HepG2 (cell line): ENCODE measurements around the gene OGFR. TPM values are rescaled to one million over a fixed set of nuclear protein-coding genes. Genes with fewer than 3 reads are reported as not detected.

ENCODE experiments used
- GFI1 ChIP-seq: sonication (generic); formaldehyde crosslinking; IDR thresholded peaks from 2 replicates; pipeline ENCODE4 v1.5.0; 2020; ENCODE audit warnings: missing genetic modification reagents, mild to moderate bottlenecking, borderline replicate concordance
- HBP1 ChIP-seq: IDR thresholded peaks from 2 replicates; pipeline ENCODE4 v1.6.1; 2016; ENCODE audit warnings: low read depth, control low read depth
- HHEX ChIP-seq: IDR thresholded peaks from 2 replicates; pipeline ENCODE4 v1.6.1; 2016; ENCODE audit warnings: control low read depth
- NR3C1 ChIP-seq: sonication (generic); formaldehyde crosslinking; IDR thresholded peaks from 2 replicates; pipeline ENCODE4 v1.4.0; 2020; ENCODE audit warnings: missing genetic modification reagents
- SRF ChIP-seq: IDR thresholded peaks from 2 replicates; pipeline ENCODE4 v1.6.1; 2011; ENCODE audit warnings: mild to moderate bottlenecking, low read depth, low read length, moderate library complexity
- ZHX2 ChIP-seq, 2 experiments: sonication (generic) in 1 of 2; formaldehyde crosslinking in 1 of 2; IDR thresholded peaks; 2 replicates each; pipeline versions ENCODE4 v1.6.1 to v1.9.0; 2014 to 2022; ENCODE audit warnings: antibody characterized with exemption in 1 of 2, borderline replicate concordance in 1 of 2, inconsistent platforms in 1 of 2, low read depth in 1 of 2, missing genetic modification reagents in 1 of 2
- ZNF577 ChIP-seq: sonication (generic); formaldehyde crosslinking; IDR thresholded peaks from 2 replicates; pipeline ENCODE4 v1.4.0; 2020; ENCODE audit warnings: mild to moderate bottlenecking, low read depth, missing genetic modification reagents, borderline replicate concordance
- polyA plus RNA-seq, 8 experiments: library from polyadenylated mRNA; depleted of rRNA in 3 of 8; stranded (reverse) in 7 of 8; unstranded in 1 of 8; fragments of >200 nt; fragmentation: Illumina TruSeq in 4 of 8; extraction: Trizol in 4 of 8; gene quantifications; 2 replicates each; pipeline versions ENCODE4 v1.2.1 to v1.2.3, GENCODE V29; 2011 to 2016; ENCODE audit warnings: low read depth in 4 of 8, missing spikeins in 1 of 8, mixed read lengths in 1 of 8; ENCODE audit not compliant: insufficient read depth in 1 of 8
- total RNA-seq, 5 experiments: library from RNA; depleted of rRNA; stranded (reverse); fragments of >200 nt; fragmentation: Illumina TruSeq; extraction: Trizol; gene quantifications; 2 replicates each; pipeline ENCODE4 v1.2.3, GENCODE V29; 2016; ENCODE audit warnings: low read depth in 1 of 5
- TF ChIP-seq, protein P1 (sequence below): sonication (generic); formaldehyde crosslinking; IDR thresholded peaks from 2 replicates; pipeline ENCODE4 v1.4.0; 2020; ENCODE audit warnings: missing genetic modification reagents
- TF ChIP-seq, protein P2 (sequence below): IDR thresholded peaks from 2 replicates; pipeline ENCODE4 v1.6.1; 2018; ENCODE audit warnings: missing genetic modification reagents
- TF ChIP-seq, protein P3 (sequence below): sonication (generic); formaldehyde crosslinking; IDR thresholded peaks from 2 replicates; pipeline ENCODE4 v1.8.0; 2022; ENCODE audit warnings: mild to moderate bottlenecking, missing genetic modification reagents; ENCODE audit not compliant: insufficient replicate concordance
- TF ChIP-seq, protein P4 (sequence below): sonication (generic); formaldehyde crosslinking; IDR thresholded peaks from 2 replicates; pipeline ENCODE4 v1.5.0; 2020; ENCODE audit warnings: mild to moderate bottlenecking, missing genetic modification reagents

OGFR gene
- total and polyA plus RNA-seq, 2 of the 13 experiments (the other 11 are each of a cell fraction or from before 2014, with no cell fraction given), result 47.7 to 81.8 TPM

GRCh38 chr20:62791301-62792181 is 13.1 kb upstream of the OGFR start (continued):
- TF ChIP-seq ZHX2 (IDR thresholded peaks at IDR 0.05; ENCODE audit: low read depth) (peak; percentile 64; the same call in 1 of the 2 replicates), ZHX2 (CRISPR knock-in tag; IDR thresholded peaks at IDR 0.05; ENCODE audit: borderline replicate concordance) (no peak), NR3C1 (CRISPR knock-in tag) (no peak), GFI1 (CRISPR knock-in tag) (no peak), HBP1 (no peak; the same call in 1 of the 2 replicates), SRF (0 out of 2 replicates have a peak, but pooled peaks have one; percentile 30), ZNF577 (CRISPR knock-in tag) (no peak), HHEX (CRISPR knock-in tag) (no peak)
- TF ChIP-seq, protein P1, sequence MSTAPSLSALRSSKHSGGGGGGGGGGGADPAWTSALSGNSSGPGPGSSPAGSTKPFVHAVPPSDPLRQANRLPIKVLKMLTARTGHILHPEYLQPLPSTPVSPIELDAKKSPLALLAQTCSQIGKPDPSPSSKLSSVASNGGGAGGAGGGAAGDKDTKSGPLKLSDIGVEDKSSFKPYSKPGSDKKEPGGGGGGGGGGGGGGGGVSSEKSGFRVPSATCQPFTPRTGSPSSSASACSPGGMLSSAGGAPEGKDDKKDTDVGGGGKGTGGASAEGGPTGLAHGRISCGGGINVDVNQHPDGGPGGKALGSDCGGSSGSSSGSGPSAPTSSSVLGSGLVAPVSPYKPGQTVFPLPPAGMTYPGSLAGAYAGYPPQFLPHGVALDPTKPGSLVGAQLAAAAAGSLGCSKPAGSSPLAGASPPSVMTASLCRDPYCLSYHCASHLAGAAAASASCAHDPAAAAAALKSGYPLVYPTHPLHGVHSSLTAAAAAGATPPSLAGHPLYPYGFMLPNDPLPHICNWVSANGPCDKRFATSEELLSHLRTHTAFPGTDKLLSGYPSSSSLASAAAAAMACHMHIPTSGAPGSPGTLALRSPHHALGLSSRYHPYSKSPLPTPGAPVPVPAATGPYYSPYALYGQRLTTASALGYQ (CRISPR knock-in tag), result no peak; the same call in 1 of the 2 replicates
- TF ChIP-seq, protein P2, sequence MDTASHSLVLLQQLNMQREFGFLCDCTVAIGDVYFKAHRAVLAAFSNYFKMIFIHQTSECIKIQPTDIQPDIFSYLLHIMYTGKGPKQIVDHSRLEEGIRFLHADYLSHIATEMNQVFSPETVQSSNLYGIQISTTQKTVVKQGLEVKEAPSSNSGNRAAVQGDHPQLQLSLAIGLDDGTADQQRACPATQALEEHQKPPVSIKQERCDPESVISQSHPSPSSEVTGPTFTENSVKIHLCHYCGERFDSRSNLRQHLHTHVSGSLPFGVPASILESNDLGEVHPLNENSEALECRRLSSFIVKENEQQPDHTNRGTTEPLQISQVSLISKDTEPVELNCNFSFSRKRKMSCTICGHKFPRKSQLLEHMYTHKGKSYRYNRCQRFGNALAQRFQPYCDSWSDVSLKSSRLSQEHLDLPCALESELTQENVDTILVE (CRISPR knock-in tag), result peak; percentile 68; the same call in 1 of the 2 replicates
- TF ChIP-seq, protein P3, sequence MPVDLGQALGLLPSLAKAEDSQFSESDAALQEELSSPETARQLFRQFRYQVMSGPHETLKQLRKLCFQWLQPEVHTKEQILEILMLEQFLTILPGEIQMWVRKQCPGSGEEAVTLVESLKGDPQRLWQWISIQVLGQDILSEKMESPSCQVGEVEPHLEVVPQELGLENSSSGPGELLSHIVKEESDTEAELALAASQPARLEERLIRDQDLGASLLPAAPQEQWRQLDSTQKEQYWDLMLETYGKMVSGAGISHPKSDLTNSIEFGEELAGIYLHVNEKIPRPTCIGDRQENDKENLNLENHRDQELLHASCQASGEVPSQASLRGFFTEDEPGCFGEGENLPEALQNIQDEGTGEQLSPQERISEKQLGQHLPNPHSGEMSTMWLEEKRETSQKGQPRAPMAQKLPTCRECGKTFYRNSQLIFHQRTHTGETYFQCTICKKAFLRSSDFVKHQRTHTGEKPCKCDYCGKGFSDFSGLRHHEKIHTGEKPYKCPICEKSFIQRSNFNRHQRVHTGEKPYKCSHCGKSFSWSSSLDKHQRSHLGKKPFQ, result no peak
- TF ChIP-seq, protein P4, sequence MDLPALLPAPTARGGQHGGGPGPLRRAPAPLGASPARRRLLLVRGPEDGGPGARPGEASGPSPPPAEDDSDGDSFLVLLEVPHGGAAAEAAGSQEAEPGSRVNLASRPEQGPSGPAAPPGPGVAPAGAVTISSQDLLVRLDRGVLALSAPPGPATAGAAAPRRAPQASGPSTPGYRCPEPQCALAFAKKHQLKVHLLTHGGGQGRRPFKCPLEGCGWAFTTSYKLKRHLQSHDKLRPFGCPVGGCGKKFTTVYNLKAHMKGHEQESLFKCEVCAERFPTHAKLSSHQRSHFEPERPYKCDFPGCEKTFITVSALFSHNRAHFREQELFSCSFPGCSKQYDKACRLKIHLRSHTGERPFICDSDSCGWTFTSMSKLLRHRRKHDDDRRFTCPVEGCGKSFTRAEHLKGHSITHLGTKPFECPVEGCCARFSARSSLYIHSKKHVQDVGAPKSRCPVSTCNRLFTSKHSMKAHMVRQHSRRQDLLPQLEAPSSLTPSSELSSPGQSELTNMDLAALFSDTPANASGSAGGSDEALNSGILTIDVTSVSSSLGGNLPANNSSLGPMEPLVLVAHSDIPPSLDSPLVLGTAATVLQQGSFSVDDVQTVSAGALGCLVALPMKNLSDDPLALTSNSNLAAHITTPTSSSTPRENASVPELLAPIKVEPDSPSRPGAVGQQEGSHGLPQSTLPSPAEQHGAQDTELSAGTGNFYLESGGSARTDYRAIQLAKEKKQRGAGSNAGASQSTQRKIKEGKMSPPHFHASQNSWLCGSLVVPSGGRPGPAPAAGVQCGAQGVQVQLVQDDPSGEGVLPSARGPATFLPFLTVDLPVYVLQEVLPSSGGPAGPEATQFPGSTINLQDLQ (CRISPR knock-in tag), result no peak
